NCI-H345 treated with DMSO at 0.1 percent for 48 hours (cell line): ENCODE results near the gene PODXL.
"Not testable (repeated sequence)": the region's sequence is repeated elsewhere in the genome, so short reads cannot be mapped to it uniquely, and the experiment has no call there.

ENCODE experiments used
- DNase-seq: peaks from one replicate; lab custom pipeline; 2025; ENCODE audit not compliant: unreplicated experiment; lab: John Stamatoyannopoulos, UW

PODXL gene

GRCh38 chr7:131495669-131496498, 60.5 kb downstream of the PODXL start:
- DNase-seq = no peak

GRCh38 chr7:131494182-131494581, 62.2 kb downstream of the PODXL start:
- no peak for DNase-seq

- no peak for DNase-seq
Measured at GRCh38 chr7:131493581-131493980, 62.8 kb downstream of the PODXL start.

- DNase-seq = no peak
Measured at GRCh38 chr7:131493081-131493480, 63.3 kb downstream of the PODXL start.

GRCh38 chr7:131489881-131490280, 66.5 kb downstream of the PODXL start:
- no peak for DNase-seq

- no peak for DNase-seq
Measured at GRCh38 chr7:131489196-131489595, 67.2 kb downstream of the PODXL start.

GRCh38 chr7:131488361-131488760, 68.1 kb downstream of the PODXL start:
- no peak for DNase-seq

- DNase-seq = no peak
Measured at GRCh38 chr7:131487217-131487616, 69.2 kb downstream of the PODXL start.

GRCh38 chr7:131486346-131486745, 70.1 kb downstream of the PODXL start:
- DNase-seq = no peak

- no peak for DNase-seq
Measured at GRCh38 chr7:131483586-131483985, 72.8 kb downstream of the PODXL start.

GRCh38 chr7:131482800-131483199, 73.6 kb downstream of the PODXL start:
- DNase-seq = no peak

GRCh38 chr7:131480384-131481315, 75.8 kb downstream of the PODXL start:
- no peak for DNase-seq

GRCh38 chr7:131476740-131477139, 79.7 kb downstream of the PODXL start:
- no peak for DNase-seq

- DNase-seq = peak; percentile 80
Measured at GRCh38 chr7:131471250-131472004, 85.0 kb downstream of the PODXL start.

GRCh38 chr7:131467788-131468187, 88.6 kb downstream of the PODXL start:
- DNase-seq = no peak

- no peak for DNase-seq
Measured at GRCh38 chr7:131466735-131467365, 89.6 kb downstream of the PODXL start.

- DNase-seq = not testable (repeated sequence)
Measured at GRCh38 chr7:131462715-131463114, 93.7 kb downstream of the PODXL start.

- DNase-seq = no peak
Measured at GRCh38 chr7:131462059-131462458, 94.4 kb downstream of the PODXL start.

- no peak for DNase-seq
Measured at GRCh38 chr7:131459256-131459655, 97.2 kb downstream of the PODXL start.

- DNase-seq = no peak
Measured at GRCh38 chr7:131456338-131456737, 100.1 kb downstream of the PODXL start.

- DNase-seq = no peak
Measured at GRCh38 chr7:131455546-131455945, 100.9 kb downstream of the PODXL start.
